K562 (cell line): Measurements from ENCODE around the gene NHS. TPM values are rescaled to one million over a fixed set of nuclear protein-coding genes. Genes with fewer than 3 reads are reported as not detected.

Experiments
- ATAC-seq: fragments of 200-7000 bp; cut with Tn5 transposase; 3 replicates; pipeline ENCODE4 v1.9.1; 2020; ENCODE audit warnings: moderate library complexity
- BruUV-seq: library from RNA; stranded (reverse); fragments of 400-500 nt; replicated peaks from 2 replicates; lab custom pipeline; 2021; lab: Mats Ljungman, UMichigan
- CTCF ChIA-PET: fragments of 300-600 bp; formaldehyde crosslinking; extraction: SDS; loops from one replicate; lab custom pipeline; 2021; ENCODE audit warnings: low intra/inter-chr PET ratio; lab: Yijun Ruan, JAX
- POLR2A ChIA-PET: fragments of 300-600, 350-650 bp; sonication (Branson Sonifier 250); formaldehyde crosslinking; extraction: SDS; loops from one replicate; lab custom pipeline; 2021; ENCODE audit warnings: antibody characterized with exemption, inconsistent platforms; lab: Yijun Ruan, JAX
- DNase-seq, 4 experiments: peaks; one replicate each; pipeline versions ENCODE4 v3.0.0 to v3.0.0-alpha.2; 2011 to 2018; ENCODE audit warnings: low spot score in 3 of 4, mixed read lengths in 3 of 4; ENCODE audit errors: extremely low read depth in 1 of 4
- FAIRE-seq: peaks from 2 replicates; lab custom pipeline; 2011; peaks lifted over from hg19 to GRCh38; lab: Jason Lieb, UNC
- H2AFZ ChIP-seq: 2 replicates; pipeline ENCODE4 v1.6.0; 2011; ENCODE audit warnings: low read depth, low read length, control low read depth, inconsistent platforms
- H3K27ac ChIP-seq: fragments of 200-600 bp; 3 replicates; pipeline ENCODE4 v1.8.0; 2011; ENCODE audit warnings: low read depth, mild to moderate bottlenecking, control low read depth, inconsistent platforms, low read length, moderate library complexity, mixed read lengths; ENCODE audit errors: extremely low read depth
- H3K27me3 ChIP-seq, 2 experiments: fragments of 300-600 bp in 1 of 2; 2 replicates in 1 of 2; 3 replicates in 1 of 2; pipeline versions ENCODE4 v1.6.0 to v1.8.0; 2011; ENCODE audit warnings: inconsistent platforms in 2 of 2, low read length in 2 of 2, mild to moderate bottlenecking in 1 of 2, mixed read lengths in 1 of 2, moderate library complexity in 1 of 2; ENCODE audit not compliant: control insufficient read depth in 2 of 2, insufficient read depth in 2 of 2
- H3K36me3 ChIP-seq: fragments of 300-600 bp; 3 replicates; pipeline ENCODE4 v1.8.0; 2011; ENCODE audit warnings: mild to moderate bottlenecking, low read length, inconsistent platforms; ENCODE audit not compliant: control insufficient read depth, insufficient read depth
- H3K4me1 ChIP-seq, 2 experiments: fragments of 200-600 bp in 1 of 2; replicated peaks in 1 of 2; 2 replicates in 1 of 2; 3 replicates in 1 of 2; pipeline versions ENCODE4 v1.5.1 to v1.8.0; 2011; ENCODE audit warnings: inconsistent platforms in 2 of 2, low read length in 2 of 2, mild to moderate bottlenecking in 1 of 2, mixed read lengths in 1 of 2, moderate library complexity in 1 of 2; ENCODE audit not compliant: control insufficient read depth in 2 of 2, insufficient read depth in 2 of 2
- H3K4me2 ChIP-seq: 2 replicates; pipeline ENCODE4 v1.6.1; 2011; ENCODE audit warnings: low read length, control low read depth, inconsistent platforms, mixed read lengths; ENCODE audit not compliant: insufficient read depth
- H3K4me3 ChIP-seq: fragments of 200-600 bp; sonication (generic), shearing (Covaris generic); 2 replicates; pipeline ENCODE4 v1.5.1; 2016; ENCODE audit warnings: control low read depth, inconsistent platforms
- H3K79me2 ChIP-seq: fragments of 200-600 bp; 3 replicates; pipeline ENCODE4 v1.8.0; 2011; ENCODE audit warnings: low read length, inconsistent platforms; ENCODE audit not compliant: control insufficient read depth, insufficient read depth
- H3K9ac ChIP-seq, 2 experiments: 2 replicates each; pipeline versions ENCODE4 v1.6.0 to v1.6.1; 2011; ENCODE audit warnings: low read depth in 2 of 2, low read length in 2 of 2, control low read depth in 1 of 2, inconsistent platforms in 1 of 2, mild to moderate bottlenecking in 1 of 2, mixed read lengths in 1 of 2; ENCODE audit not compliant: insufficient read depth in 1 of 2
- H3K9me1 ChIP-seq: one replicate; pipeline ENCODE4 v1.6.0; 2011; ENCODE audit warnings: inconsistent platforms, mild to moderate bottlenecking, low read length, moderate library complexity; ENCODE audit not compliant: control insufficient read depth, insufficient read depth
- H3K9me3 ChIP-seq: replicated peaks from 2 replicates; pipeline ENCODE4 v1.5.1; 2011; ENCODE audit warnings: low read depth, low read length, inconsistent platforms; ENCODE audit not compliant: control insufficient read depth, insufficient read depth
- H4K20me1 ChIP-seq: replicated peaks from 2 replicates; pipeline ENCODE4 v1.6.1; 2011; ENCODE audit warnings: low read length, inconsistent platforms, mixed read lengths; ENCODE audit not compliant: control insufficient read depth, insufficient read depth
- E4F1 ChIP-seq: fragments of 250-450 bp; sonication (Bioruptor Pico); IDR thresholded peaks from 2 replicates; pipeline ENCODE4 v1.5.0; 2021; ENCODE audit warnings: mild to moderate bottlenecking, borderline replicate concordance
- GTF3C2 ChIP-seq: IDR thresholded peaks from 3 replicates; pipeline ENCODE4 v1.6.1; 2011; ENCODE audit warnings: borderline replicate concordance, mild to moderate bottlenecking, moderate library complexity; ENCODE audit not compliant: insufficient read length; ENCODE audit errors: extremely low read depth
- HBP1 ChIP-seq: fragments of 450-650 bp; formaldehyde crosslinking; IDR thresholded peaks from 2 replicates; pipeline ENCODE4 v1.4.0; 2022; ENCODE audit warnings: missing genetic modification characterization
- HLTF ChIP-seq: fragments of 450-650 bp; IDR thresholded peaks from 2 replicates; pipeline ENCODE4 v1.6.1; 2016
- HNRNPL ChIP-seq: fragments of 200-400 bp; formaldehyde crosslinking; IDR thresholded peaks from 2 replicates; pipeline ENCODE4 v1.6.1; 2017; ENCODE audit warnings: low read depth, mild to moderate bottlenecking, low read length
- PHF8 ChIP-seq: fragments of 200-600 bp; sonication (generic); IDR thresholded peaks from 2 replicates; pipeline ENCODE4 v1.6.1; 2012; ENCODE audit warnings: mixed run types, mild to moderate bottlenecking, inconsistent platforms, low read length, moderate library complexity, borderline replicate concordance
- RNF219 ChIP-seq: fragments of 250-450 bp; sonication (Bioruptor Pico); IDR thresholded peaks from 2 replicates; pipeline ENCODE4 v1.5.0; 2022; ENCODE audit warnings: mild to moderate bottlenecking
- SIRT6 ChIP-seq: IDR thresholded peaks from one replicate; pipeline ENCODE4 v1.6.1; 2012; ENCODE audit warnings: low read depth, mild to moderate bottlenecking, control low read depth, inconsistent platforms, low read length, moderate library complexity
- ZNF146 ChIP-seq: IDR thresholded peaks from one replicate; pipeline ENCODE4 v1.6.1; 2018; ENCODE audit warnings: missing compliant biosample characterization; ENCODE audit not compliant: unreplicated experiment
- ZNF217 ChIP-seq: sonication (generic); formaldehyde crosslinking; IDR thresholded peaks from 2 replicates; pipeline ENCODE4 v1.8.0; 2022; ENCODE audit warnings: mild to moderate bottlenecking, missing genetic modification reagents
- ZSCAN29 ChIP-seq: fragments of 450-650 bp; IDR thresholded peaks from 2 replicates; pipeline ENCODE4 v1.6.1; 2017
- whole genome bisulfite sequencing: fragments of 100-300 bp; shearing (Covaris generic); methylation state at CpG from one replicate; pipeline ENCODE4 v1.1.6; 2016; ENCODE audit warnings: low coverage, mixed read lengths; ENCODE audit not compliant: insufficient coverage; ENCODE audit errors: missing lambda C conversion rate; 5-methylcytosine and 5-hydroxymethylcytosine counted together
- in situ Hi-C: fragments of 300-500 bp; cut with MboI; formaldehyde crosslinking; loops from 4 replicates; pipeline ENCODE4 v1.15.0; 2018; ENCODE audit warnings: inconsistent platforms, mixed read lengths
- intact Hi-C: fragments of 100-400 bp; cut with micrococcal nuclease; formaldehyde crosslinking; loops from 2 replicates; pipeline ENCODE4 v1.14.2; 2022
- polyA plus RNA-seq, 8 experiments: library from polyadenylated mRNA; depleted of rRNA in 4 of 8; stranded (reverse) in 5 of 8; unstranded in 3 of 8; fragments of >200 nt; fragmentation: Nextera tagmentation in 2 of 8; fragmentation: Illumina TruSeq in 1 of 8; extraction: Ambion mirVana in 2 of 8; extraction: Trizol in 1 of 8; gene quantifications; 2 replicates each; pipeline versions ENCODE4 v1.2.1 to v1.2.3, GENCODE V29; 2011 to 2014; ENCODE audit warnings: inconsistent platforms in 1 of 8, missing spikeins in 1 of 8
- total RNA-seq, 7 experiments: library from RNA; depleted of rRNA in 6 of 7; stranded (reverse); fragments of >200 nt in 6 of 7; fragmentation: Illumina TruSeq in 2 of 7; extraction: Trizol in 2 of 7; gene quantifications; 2 replicates each; pipeline versions ENCODE4 v1.2.1 to v1.2.3, GENCODE V29; 2011 to 2021; ENCODE audit warnings: low replicate concordance in 1 of 7

NHS gene
- total and polyA plus RNA-seq, 9 of the 15 experiments (the other 6 are each of a cell fraction or from before 2014, with no cell fraction given): 0.02 TPM; not detected in 8

GRCh38 chrX:17471121-17471520, 96.1 kb downstream of the NHS start (continued):
- TF ChIP-seq E4F1 (CRISPR knock-in tag) (no peak), ZNF217 (no peak)

- H3K4me1 ChIP-seq: no peaks in the 10 kb centered on the region
- H3K27ac ChIP-seq: no peak overlapping the region
- H3K9ac ChIP-seq: no peak overlapping the region
- no peaks in the 10 kb centered on the region for H3K27me3 ChIP-seq
- H3K79me2 ChIP-seq: no peaks in the 10 kb centered on the region
- ChIA-PET CTCF (no interaction called here), POLR2A (no interaction called here)
- in situ Hi-C loops: no loop called here
- BruUV-seq: no TSS peak
- no peaks in the 10 kb centered on the region for H3K36me3 ChIP-seq
- DNase-seq: no peak
- WGBS: 0% methylated on average over 3 of the region's 3 CpGs
- no peaks in the 10 kb centered on the region for H3K9me1 ChIP-seq
- FAIRE-seq: no peak
- no peak overlapping the region for H2AFZ ChIP-seq
- no peak overlapping the region for H3K4me3 ChIP-seq
- H4K20me1 ChIP-seq: no peaks in the 10 kb centered on the region
- no peak overlapping the region for H3K4me2 ChIP-seq
- H3K9me3 ChIP-seq: no peaks in the 10 kb centered on the region
- ATAC-seq: no peak
- intact Hi-C loops: no loop called here
- TF ChIP-seq ZNF146 (CRISPR knock-in tag) (no peak), RNF219 (CRISPR knock-in tag) (no peak), SIRT6 (no peak), ZSCAN29 (no peak), HBP1 (CRISPR knock-in tag) (no peak), HNRNPL (no peak), HLTF (no peak), GTF3C2 (no peak), PHF8 (no peak)
Measured at GRCh38 chrX:17471861-17472260, 96.9 kb downstream of the NHS start.
